Stimulated activated CD4-positive, alpha-beta T cell treated with anti-CD3 and anti-CD28 coated beads, Interleukin-12 subunit alpha, Interleukin-12 subunit beta, amount 100 ng/mL, for 48 hours (primary cell): ENCODE data around the gene PI4KA.
"Not testable (repeated sequence)": the region's sequence is repeated elsewhere in the genome, so short reads cannot be mapped to it uniquely, and the experiment has no call there.

ENCODE experiments used
- DNase-seq, 3 donors: peaks; one replicate each; pipeline ENCODE4 v3.0.0-alpha.2; 2020; ENCODE audit warnings: low read depth in 2 of 3, low spot score in 1 of 3

The PI4KA gene

GRCh38 chr22:20699856-20700255 lies 158.8 kb downstream of the PI4KA start:
- DNase-seq = not testable (repeated sequence)

- peak; percentile 27 to 68 (median 61) for DNase-seq
Measured at GRCh38 chr22:20697481-20698113, 161.0 kb downstream of the PI4KA start.

- not testable (repeated sequence) for DNase-seq
Measured at GRCh38 chr22:20696056-20696455, 162.6 kb downstream of the PI4KA start.

- not testable (repeated sequence) for DNase-seq
Measured at GRCh38 chr22:20695205-20695604, 163.4 kb downstream of the PI4KA start.

GRCh38 chr22:20694256-20694655 lies 164.4 kb downstream of the PI4KA start:
- DNase-seq = not testable (repeated sequence)

GRCh38 chr22:20692926-20693325 lies 165.7 kb downstream of the PI4KA start:
- not testable (repeated sequence) for DNase-seq

- DNase-seq = not testable (repeated sequence)
Measured at GRCh38 chr22:20690586-20691317, 167.9 kb downstream of the PI4KA start.

- DNase-seq = not testable (repeated sequence)
Measured at GRCh38 chr22:20687356-20688172, 171.0 kb downstream of the PI4KA start.

- not testable (repeated sequence) for DNase-seq
Measured at GRCh38 chr22:20685764-20686163, 172.8 kb downstream of the PI4KA start.

GRCh38 chr22:20678792-20679435 lies 179.7 kb downstream of the PI4KA start:
- DNase-seq = not testable (repeated sequence)

- DNase-seq = no peak
Measured at GRCh38 chr22:20677684-20678242, 180.8 kb downstream of the PI4KA start.

GRCh38 chr22:20675613-20676012 lies 183.0 kb downstream of the PI4KA start:
- DNase-seq = not testable (repeated sequence)

GRCh38 chr22:20674998-20675397 lies 183.6 kb downstream of the PI4KA start:
- no peak for DNase-seq

- no peak for DNase-seq
Measured at GRCh38 chr22:20673295-20674195, 185.1 kb downstream of the PI4KA start.

GRCh38 chr22:20672732-20673131 lies 185.9 kb downstream of the PI4KA start:
- DNase-seq = no peak

- DNase-seq = no peak
Measured at GRCh38 chr22:20672082-20672424, 186.6 kb downstream of the PI4KA start.

- no peak for DNase-seq
Measured at GRCh38 chr22:20671409-20672081, 187.1 kb downstream of the PI4KA start.

- not testable (repeated sequence) for DNase-seq
Measured at GRCh38 chr22:20670457-20671261, 188.0 kb downstream of the PI4KA start.

- not testable (repeated sequence) for DNase-seq
Measured at GRCh38 chr22:20669884-20670283, 188.7 kb downstream of the PI4KA start.
